HG03432 (cell line): ENCODE measurements around the gene TTYH1.
A peak's percentile ranks its signal among the peaks of the same experiment; 100 is the strongest.
"Not testable (repeated sequence)": the region's sequence is repeated elsewhere in the genome, so short reads cannot be mapped to it uniquely, and the experiment has no call there.

ENCODE experiments used
- ATAC-seq: cut with Tn5 transposase; IDR thresholded peaks from one replicate; pipeline ENCODE4 v1.9.1; 2021; ENCODE audit warnings: mild to moderate bottlenecking, moderate library complexity; ENCODE audit not compliant: unreplicated experiment

The TTYH1 gene

GRCh38 chr19:54458648-54459281 lies 43.5 kb downstream of the TTYH1 start:
- ATAC-seq = no peak

- no peak for ATAC-seq
Measured at GRCh38 chr19:54459282-54460229, 44.3 kb downstream of the TTYH1 start.

DNA sequence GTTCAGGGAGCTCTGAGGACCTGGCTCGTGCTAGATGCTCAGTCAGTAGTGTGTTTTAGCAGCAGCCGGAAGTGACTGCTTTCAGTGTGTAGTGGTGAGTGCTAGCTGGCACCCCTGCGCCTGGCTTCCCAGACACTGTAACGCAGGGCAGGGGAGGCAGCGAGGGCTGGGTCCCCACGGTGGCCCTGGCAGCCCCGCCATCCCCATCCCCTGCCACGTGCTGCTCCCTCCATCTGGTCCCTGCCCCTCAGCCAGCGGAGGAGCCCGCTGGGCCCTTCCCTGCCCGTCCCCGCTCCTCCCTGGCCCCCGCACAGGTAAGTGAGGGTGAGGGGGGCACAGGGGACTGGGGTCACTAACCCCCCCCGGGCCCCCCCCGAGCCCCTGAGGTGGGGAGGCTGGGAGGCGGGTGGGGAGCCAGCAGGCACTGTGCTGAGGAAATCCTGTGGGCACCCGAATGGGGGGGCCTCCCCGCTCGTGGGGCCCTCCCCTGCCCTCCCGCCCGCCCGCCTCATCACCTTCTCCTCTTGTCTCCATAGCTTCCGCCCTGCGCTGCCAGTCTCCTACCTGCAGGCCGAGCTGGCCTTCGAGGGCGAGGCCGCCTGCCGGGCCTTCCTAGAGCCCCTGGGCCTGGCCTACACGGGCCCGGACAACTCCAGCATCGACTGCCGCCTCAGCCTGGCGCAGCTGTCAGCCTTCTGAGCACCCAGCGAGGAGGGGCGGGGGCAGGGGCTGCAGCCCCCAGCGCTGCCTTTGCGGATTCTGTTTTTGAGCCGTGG lies 45.2 kb downstream of the TTYH1 start:
- ATAC-seq = no peak

- ATAC-seq = no peak
Measured at GRCh38 chr19:54461210-54461609, 45.9 kb downstream of the TTYH1 start.

- no peak for ATAC-seq
Measured at GRCh38 chr19:54461613-54462012, 46.3 kb downstream of the TTYH1 start.

- no peak for ATAC-seq
Measured at GRCh38 chr19:54462047-54462654, 46.9 kb downstream of the TTYH1 start.

DNA sequence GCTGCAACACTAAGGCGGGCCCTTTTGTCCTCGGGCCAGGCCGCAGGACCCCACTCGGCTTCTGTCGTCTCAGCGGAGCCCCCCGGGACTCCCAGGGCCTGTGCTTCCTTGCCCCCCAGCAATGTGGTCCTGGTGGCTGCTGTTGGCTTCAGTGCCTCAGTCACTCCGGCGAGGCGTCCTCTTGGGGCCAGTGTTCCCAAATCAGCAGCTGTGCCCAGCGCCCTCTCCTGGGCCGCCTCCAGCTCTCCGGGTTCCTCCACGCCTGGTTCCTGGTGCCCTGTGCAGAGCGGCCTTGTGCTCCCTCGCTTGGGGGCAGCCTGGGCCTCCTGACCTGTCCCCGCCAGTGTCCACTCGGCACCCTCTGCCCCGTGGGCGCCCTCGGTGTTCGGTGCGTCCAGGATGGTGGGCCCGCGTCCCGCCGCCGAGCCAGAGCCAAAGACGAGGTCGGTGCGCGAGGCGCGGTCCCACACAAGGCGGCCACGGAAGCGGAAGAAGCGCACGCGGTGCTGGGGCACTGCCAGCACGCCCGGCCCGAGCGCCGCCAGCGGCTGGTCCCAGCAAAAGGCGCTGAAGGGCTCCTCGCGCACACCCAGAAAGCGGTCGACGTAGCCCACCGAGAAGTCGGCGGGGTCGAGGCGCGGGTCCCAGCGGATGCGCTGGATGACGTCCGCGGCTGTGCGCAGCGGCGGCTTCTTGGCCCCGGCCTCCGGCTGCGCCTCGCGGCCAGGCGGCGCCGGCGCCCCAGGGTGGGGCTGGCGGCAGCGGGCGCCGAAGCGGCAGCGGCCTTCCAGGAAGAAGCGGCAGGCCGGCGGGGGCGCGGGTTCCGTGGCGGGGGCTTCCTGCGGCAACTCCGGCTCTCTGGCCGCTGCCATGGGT lies 47.6 kb downstream of the TTYH1 start:
- peak; percentile 15 for ATAC-seq

DNA sequence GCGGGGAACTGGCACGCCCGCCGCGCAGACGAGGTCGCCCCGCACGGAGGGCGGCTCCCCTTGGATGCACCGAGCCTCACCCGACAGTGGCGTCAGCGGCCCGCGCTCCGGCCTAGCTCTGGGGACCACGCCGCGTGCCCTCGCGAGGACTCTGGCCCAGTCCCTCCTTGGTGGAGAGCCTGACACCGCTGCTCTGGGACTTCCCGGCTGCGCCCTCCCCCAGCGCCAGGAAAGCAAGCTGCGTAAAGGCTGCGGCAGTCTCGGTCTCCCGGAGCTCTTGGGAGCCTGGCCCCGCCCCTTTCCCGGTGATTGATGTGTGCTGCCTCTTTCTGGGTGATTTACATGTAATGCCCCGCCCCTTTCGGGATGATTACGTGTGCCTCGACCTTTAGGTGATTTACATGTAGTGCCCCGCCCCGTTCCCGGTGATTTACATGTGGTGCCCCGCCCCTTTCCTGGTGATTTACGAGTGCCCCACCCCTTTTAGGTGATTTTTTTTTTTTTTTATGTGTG lies 48.3 kb downstream of the TTYH1 start, which contains the start of gene LENG9:
LENG9 (minus strand) TSS at position 248 of the 513 bp plus-strand sequence. CDS start 252 bp downstream, outside the sequence.
- peak; percentile 50 for ATAC-seq

- ATAC-seq = peak; percentile 48
Measured at GRCh38 chr19:54464044-54464629, 48.9 kb downstream of the TTYH1 start.

- peak; percentile 55 for ATAC-seq
Measured at GRCh38 chr19:54464630-54465425, 49.6 kb downstream of the TTYH1 start.

DNA sequence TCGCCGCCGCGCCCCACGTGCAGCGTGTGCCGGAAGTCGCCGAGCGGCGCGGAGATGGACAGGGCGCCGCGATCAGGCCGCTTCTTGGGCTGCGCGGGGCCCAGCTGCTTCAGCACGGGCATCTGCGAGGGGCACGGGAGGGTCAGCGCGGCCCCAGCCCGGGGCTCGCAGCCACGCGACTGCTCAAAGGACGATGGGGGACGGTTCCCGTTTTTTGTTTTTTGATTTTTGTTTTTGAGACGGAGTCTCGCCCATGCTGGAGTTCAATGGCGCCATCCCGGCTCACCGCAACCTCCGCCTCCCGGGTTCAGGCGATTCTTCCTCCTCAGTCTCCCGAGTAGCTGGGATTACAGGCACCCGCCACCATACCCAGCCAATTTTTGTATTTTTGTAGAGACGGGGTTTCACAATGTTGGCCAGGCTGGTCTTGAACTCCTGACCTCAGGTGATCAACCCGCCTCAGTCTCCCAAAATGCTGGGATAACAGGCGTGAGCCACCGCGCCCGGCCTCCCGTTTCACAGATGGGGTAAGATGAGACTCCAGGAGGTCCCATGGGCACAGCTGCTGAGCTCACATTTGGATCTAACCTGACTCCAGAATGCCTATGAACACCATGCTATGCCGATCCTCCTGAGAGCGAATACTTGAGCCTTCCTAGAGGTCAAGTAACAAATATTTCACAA lies 50.3 kb downstream of the TTYH1 start:
- no peak for ATAC-seq

GRCh38 chr19:54466110-54466480 lies 50.8 kb downstream of the TTYH1 start:
- not testable (repeated sequence) for ATAC-seq

- ATAC-seq = no peak
Measured at GRCh38 chr19:54469496-54469934, 54.3 kb downstream of the TTYH1 start.

- ATAC-seq = no peak
Measured at GRCh38 chr19:54470276-54470887, 55.1 kb downstream of the TTYH1 start.

DNA sequence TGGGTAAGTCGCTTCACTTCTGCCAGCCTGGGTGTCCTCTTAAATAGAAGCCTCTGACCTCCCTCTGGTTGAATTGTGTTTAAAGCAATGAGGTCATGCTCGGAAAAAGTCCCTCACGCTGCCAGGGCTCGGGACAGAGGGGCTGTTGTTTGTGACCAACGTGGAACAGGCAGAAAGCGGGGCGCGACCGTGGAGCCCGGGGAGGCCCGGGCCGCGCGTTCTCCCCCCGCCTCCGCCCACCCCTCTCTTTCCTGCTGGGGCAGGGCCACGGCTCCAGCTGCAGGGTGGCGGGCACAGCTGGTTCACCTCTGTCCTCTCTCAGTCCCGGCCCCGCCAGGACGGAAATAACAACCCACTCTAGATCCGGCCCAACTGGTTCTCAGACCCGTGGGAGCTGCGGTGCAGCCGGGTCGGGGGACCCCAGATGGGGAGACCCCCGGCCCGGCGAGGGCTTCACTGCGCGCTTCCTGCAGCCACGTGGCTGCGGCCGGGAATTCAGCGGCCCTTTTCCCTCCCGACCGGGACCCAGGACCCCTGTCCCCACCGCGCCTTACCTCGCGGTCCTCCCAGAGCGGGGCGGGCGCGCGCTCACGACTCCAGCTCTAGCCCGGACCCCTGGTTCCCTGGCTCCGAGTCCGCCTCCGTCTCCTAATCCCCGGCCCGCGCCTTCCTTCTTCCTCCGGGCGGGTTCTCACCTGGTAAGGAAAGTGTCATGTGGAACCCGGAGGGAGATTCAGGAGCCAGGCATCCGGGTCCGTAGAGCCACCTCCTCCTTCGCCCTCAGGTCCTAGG lies 55.9 kb downstream of the TTYH1 start:
- no peak for ATAC-seq

DNA sequence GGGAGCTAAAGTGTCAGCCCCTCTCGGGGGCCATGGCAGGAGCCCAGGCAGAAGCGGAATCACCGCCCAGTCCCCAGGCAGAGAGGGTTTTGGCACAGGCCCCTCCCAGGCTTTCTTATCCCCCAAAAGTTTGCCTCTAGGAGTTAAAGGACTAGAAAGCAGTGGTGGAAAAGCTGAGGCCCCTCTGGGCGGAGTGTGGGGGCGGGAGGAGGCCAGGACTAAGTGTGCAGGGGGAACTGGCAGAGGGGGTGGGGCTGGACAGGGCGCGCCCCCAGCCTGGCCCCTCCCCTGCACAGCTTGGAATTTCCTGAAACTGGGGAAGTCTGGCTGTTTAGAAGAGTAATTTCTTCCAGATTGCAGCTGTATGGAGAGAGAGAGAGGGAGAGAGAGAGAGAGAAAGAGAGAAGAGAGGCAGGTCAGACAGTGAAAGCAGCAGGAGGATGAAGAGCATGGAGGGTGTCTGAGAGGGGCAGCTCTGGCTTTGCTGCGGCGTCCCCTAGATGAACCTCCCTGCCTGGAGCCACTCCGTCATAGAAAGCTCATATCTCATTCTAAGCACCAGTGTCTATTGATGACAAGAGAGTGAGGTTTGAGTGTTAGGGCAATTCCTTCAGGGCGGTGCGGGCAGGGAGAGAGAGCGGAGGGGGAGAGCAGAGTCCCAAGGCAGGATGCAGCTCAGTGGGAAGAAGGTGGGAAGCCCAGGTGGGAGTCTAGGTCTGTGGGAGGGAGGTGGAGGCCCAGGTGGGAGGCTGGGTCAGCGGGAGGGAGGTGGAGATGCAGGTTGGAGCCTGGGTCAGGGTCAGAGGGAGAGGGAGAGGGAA lies 58.0 kb downstream of the TTYH1 start, which contains the start of gene CDC42EP5:
CDC42EP5 (minus strand) TSS at position 226 of the 821 bp plus-strand sequence. CDS start 7,749 bp downstream, outside the sequence.
- ATAC-seq = no peak
